H1 (cell line): Measurements from ENCODE around the gene EXOC3L1. TPM values are rescaled to one million over a fixed set of nuclear protein-coding genes. Genes with fewer than 3 reads are reported as not detected.

Experiments used
- GABPA ChIP-seq: IDR thresholded peaks from 2 replicates; pipeline ENCODE4 v1.6.1; 2011; ENCODE audit warnings: mild to moderate bottlenecking, low read length, moderate library complexity, borderline replicate concordance; ENCODE audit not compliant: insufficient read depth
- SIN3A ChIP-seq, 2 experiments: IDR thresholded peaks in 1 of 2; conservative IDR thresholded peaks in 1 of 2; 2 replicates each; pipeline ENCODE4 v1.6.1; 2011 to 2012; ENCODE audit warnings: low read length in 2 of 2, improper control_type of control experiment in 1 of 2, low read depth in 1 of 2, mild to moderate bottlenecking in 1 of 2
- polyA plus RNA-seq, 7 experiments: library from polyadenylated mRNA; depleted of rRNA in 3 of 7; stranded (reverse) in 5 of 7; unstranded in 2 of 7; fragments of >200 nt in 5 of 7; fragments of 200-250 nt in 2 of 7; gene quantifications; 1 replicate in 5 of 7; 2 replicates in 1 of 7; 4 replicates in 1 of 7; pipeline versions ENCODE4 v1.2.1 to v1.2.3, GENCODE V29; 2011 to 2013; ENCODE audit warnings: missing spikeins in 2 of 7, mixed read lengths in 2 of 7
- total RNA-seq: library from RNA; stranded (reverse); fragmentation: NEBNext Ultra II Directional; extraction: Animal tissue kit (Norgen Biotek cat#: 25700); gene quantifications from 2 replicates; pipeline ENCODE4 v1.2.1, GENCODE V29; 2021

EXOC3L1 gene
- total and polyA plus RNA-seq, 2 of the 8 experiments (the other 6 are each of a cell fraction or from before 2014, with no cell fraction given): 1.3 TPM

DNA sequence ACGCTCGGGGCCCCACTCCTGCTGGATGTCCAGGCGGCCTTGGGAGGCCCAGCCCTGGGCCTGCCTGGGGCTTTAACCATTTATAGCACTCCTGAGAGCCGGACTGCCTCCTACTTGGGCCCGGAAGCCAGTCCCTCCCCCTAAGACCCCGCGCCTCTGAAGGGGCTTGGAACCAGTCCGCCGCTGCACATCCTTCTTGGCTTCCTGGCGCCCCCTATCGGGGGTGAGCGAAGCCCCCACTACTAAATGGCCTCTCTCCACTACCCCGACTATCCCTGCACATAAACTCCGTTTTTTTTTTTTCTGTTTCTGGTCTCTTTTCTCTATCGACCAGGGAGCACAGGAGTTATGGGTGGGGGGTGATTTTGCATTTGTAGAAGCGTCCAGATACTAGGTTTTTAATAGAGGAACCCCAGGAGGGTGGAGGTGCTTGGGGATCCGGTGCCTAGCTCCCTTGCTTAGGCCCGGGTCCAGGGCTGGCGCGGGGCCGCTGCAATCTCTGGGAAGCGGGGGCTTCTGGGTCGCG is 20.2 kb downstream of the EXOC3L1 start (continued):
- TF ChIP-seq GABPA: peak; percentile 42; the same call in 1 of the 2 replicates
- 0 out of 4 replicates have a peak, but pooled peaks have one; percentile 32 to 54 for TF ChIP-seq SIN3A (conservative IDR thresholded peaks at IDR 0.05 in 1 of 2, IDR thresholded peaks at IDR 0.05 in 1 of 2; ENCODE audit: low read depth in 1 of 2, low read length in 2 of 2)
